Activated T-cell treated with anti-CD3 and anti-CD28 coated beads, Interleukin-2, amount 50 U/mL, for 24 hours (primary cell): Measurements from ENCODE around the gene DCDC2C.

ENCODE experiments used
- DNase-seq: peaks from one replicate; pipeline ENCODE4 v3.0.0-alpha.2; 2020
- H3K27ac Mint-ChIP-seq: 2 replicates; pipeline ENCODE4 v1.8.0; 2020; ENCODE audit warnings: mild to moderate bottlenecking, mixed read lengths
- H3K27me3 Mint-ChIP-seq: 2 replicates; pipeline ENCODE4 v1.8.0; 2020; ENCODE audit warnings: mixed read lengths
- H3K36me3 Mint-ChIP-seq: 2 replicates; pipeline ENCODE4 v1.8.0; 2020; ENCODE audit warnings: low read depth, mixed read lengths
- H3K4me1 Mint-ChIP-seq: 2 replicates; pipeline ENCODE4 v1.8.0; 2020; ENCODE audit warnings: low read depth, mixed read lengths
- H3K4me3 Mint-ChIP-seq: 2 replicates; pipeline ENCODE4 v1.8.0; 2020; ENCODE audit warnings: mild to moderate bottlenecking, moderate library complexity, mixed read lengths
- H3K9me3 Mint-ChIP-seq: 2 replicates; pipeline ENCODE4 v1.8.0; 2020; ENCODE audit warnings: mixed read lengths

DCDC2C gene

DNA sequence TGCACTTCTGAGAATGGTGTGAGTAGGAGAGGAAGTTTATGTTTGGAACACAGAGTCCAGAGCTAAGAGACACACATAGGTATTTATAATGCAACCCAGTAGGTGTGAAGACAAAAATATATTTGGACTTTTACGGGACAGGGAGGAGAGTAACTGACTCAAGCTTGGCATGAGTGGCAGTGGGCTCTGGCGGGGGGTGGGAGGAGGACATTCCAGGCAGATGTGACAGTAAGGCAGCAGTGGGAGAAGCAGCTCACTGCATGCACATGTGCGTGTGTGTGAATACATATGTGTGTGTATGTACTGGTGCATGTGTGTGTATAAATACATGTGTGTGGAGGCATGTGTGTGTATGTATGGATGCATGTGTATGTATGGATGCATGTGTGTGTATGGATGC lies 51.4 kb downstream of the DCDC2C start:
- Mint-ChIP-seq H3K4me3 (no peak overlapping the region), H3K27me3 (peaks cover 9% of the 10 kb centered on the region), H3K27ac (no peak overlapping the region), H3K9me3 (no peaks in the 10 kb centered on the region), H3K4me1 (no peaks in the 10 kb centered on the region), H3K36me3 (no peaks in the 10 kb centered on the region)
- DNase-seq, result no peak

DNA sequence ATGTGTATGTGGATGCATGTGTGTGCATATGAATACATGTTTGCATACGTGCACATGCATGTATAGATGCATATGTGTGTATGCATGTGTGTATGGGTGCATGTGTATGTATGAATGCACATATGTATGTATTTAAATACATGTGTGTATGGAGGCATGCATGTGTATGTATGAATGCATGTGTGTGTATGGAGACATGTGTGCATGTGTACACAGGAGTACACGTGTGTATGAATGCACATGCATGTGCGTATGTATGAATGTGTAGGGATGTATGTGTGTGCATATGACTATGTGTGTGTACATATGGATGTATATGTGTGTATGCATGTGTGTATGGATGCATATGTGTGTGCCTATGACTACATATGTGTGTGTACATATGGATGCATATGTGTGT lies 51.9 kb downstream of the DCDC2C start:
- Mint-ChIP-seq H3K36me3 (no peaks in the 10 kb centered on the region), H3K27ac (no peak overlapping the region), H3K9me3 (no peaks in the 10 kb centered on the region), H3K4me3 (no peak overlapping the region), H3K4me1 (no peaks in the 10 kb centered on the region), H3K27me3 (peaks cover 10% of the 10 kb centered on the region)
- no peak for DNase-seq

DNA sequence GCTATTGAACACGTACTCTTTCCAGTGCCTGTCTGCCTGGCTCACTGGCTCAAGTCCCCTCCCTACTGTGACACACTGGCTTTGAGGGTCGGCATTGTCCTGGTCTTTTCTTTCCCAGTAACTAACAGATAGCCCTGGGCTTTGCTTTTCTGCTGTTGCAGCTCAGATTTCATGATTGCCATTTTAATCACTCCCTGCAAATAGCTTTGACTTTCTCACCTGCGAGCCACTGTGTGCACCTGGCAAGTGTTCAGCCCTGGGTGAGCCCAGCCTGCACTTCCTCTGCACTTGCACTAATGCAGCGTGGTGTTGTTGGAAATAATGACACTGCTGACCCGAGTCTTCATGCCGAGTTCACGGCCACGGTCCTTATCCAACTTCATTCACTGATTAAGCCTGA lies 52.9 kb downstream of the DCDC2C start:
- Mint-ChIP-seq H3K27ac (no peak overlapping the region), H3K9me3 (no peaks in the 10 kb centered on the region), H3K27me3 (peaks cover 13% of the 10 kb centered on the region), H3K4me1 (no peaks in the 10 kb centered on the region), H3K36me3 (no peaks in the 10 kb centered on the region), H3K4me3 (no peak overlapping the region)
- no peak for DNase-seq

DNA sequence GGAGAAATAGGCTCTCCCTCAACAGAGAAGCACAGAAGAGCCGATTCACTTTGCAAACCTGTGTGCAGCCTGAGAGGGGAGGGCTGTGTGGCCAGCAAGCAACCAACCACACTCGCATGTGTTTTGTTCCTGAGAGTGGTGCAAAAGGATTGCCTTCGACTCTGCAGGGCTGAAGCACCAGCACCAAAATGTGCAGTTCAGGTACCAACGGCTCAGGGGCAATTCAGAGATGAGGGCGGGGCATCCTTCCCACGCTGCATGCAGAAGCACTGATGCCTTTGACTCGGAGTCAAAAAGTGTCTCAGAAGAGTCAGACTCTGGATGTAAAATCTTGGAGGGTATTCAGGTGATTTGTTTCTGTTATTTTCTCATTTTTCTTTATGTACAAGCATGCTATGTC lies 55.5 kb downstream of the DCDC2C start:
- no peak for DNase-seq

DNA sequence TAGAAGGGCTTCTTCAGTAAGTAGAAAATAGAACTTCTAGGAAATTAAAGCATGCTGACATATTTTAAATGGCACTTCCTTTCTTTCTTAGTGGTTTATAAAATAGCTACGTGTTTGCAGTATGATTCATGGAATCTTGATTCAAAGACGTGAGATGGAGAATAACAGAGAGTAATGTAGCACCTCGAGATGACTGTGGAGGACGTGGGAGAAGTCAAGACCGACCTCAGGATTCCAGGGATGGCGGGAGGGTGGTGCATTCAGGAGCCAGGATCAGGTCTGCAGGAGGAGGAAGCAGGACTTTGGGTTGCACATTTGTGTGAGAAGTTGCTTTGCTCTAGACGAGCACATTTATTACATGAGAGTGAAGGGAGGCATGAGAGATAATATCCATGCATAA lies 56.0 kb downstream of the DCDC2C start:
- Mint-ChIP-seq H3K9me3 (no peaks in the 10 kb centered on the region), H3K27me3 (peaks cover 13% of the 10 kb centered on the region), H3K27ac (no peak overlapping the region), H3K4me1 (no peaks in the 10 kb centered on the region), H3K4me3 (no peak overlapping the region), H3K36me3 (no peaks in the 10 kb centered on the region)
- no peak for DNase-seq

More for the DNA sequence above, 55.5 kb downstream of the DCDC2C start:
- no peak overlapping the region for H3K4me3 Mint-ChIP-seq
- H3K27ac Mint-ChIP-seq, result no peak overlapping the region
- H3K4me1 Mint-ChIP-seq, result no peaks in the 10 kb centered on the region
- peaks cover 13% of the 10 kb centered on the region for H3K27me3 Mint-ChIP-seq
- no peaks in the 10 kb centered on the region for H3K36me3 Mint-ChIP-seq
- no peaks in the 10 kb centered on the region for H3K9me3 Mint-ChIP-seq

DNA sequence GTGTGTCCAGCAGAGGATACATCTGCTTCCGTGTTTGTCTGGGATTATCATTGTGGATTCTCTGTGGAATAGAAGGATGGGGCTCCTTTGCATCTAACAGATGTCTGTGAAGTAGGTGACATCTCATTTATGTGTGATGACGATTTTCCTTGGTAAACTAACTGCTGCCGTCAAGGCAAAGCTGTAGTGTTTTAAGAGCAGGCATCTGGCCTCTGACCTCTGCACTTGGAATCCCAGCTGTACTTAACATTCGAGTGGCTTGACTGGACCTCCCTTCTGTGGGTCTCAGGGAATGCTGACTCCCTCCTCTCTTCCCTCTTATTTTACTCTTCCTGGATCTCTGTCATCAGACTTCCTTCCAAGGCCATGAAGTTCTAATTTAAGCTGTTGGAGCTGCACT lies 56.4 kb downstream of the DCDC2C start:
- H3K27ac Mint-ChIP-seq, result no peak overlapping the region
- no peaks in the 10 kb centered on the region for H3K36me3 Mint-ChIP-seq
- no peak for DNase-seq
- H3K4me3 Mint-ChIP-seq, result no peak overlapping the region
- peaks cover 13% of the 10 kb centered on the region for H3K27me3 Mint-ChIP-seq
- no peaks in the 10 kb centered on the region for H3K4me1 Mint-ChIP-seq
- H3K9me3 Mint-ChIP-seq, result no peaks in the 10 kb centered on the region

DNA sequence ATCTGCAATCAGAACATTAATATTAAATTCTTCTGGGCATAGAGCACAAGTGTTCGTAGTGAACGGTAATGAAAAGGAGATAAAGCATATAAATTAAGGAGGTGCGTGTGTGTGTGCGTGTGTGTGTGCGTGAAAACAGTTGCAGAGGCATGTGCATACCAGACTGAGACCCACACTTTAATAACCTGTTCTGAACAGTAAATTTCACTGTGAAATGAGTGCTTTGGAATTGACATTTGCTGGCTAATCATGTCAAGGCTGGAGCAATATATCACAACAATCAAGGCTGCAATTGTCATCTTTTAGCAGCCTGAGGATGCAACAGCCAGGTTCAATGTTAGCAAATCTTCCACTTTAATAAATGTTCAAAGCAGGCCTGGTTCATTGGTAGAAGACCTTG lies 57.9 kb downstream of the DCDC2C start:
- DNase-seq, result no peak
- no peaks in the 10 kb centered on the region for H3K36me3 Mint-ChIP-seq
- no peak overlapping the region for H3K27ac Mint-ChIP-seq
- no peak overlapping the region for H3K4me3 Mint-ChIP-seq
- peaks cover 13% of the 10 kb centered on the region for H3K27me3 Mint-ChIP-seq
- H3K4me1 Mint-ChIP-seq, result no peaks in the 10 kb centered on the region
- no peaks in the 10 kb centered on the region for H3K9me3 Mint-ChIP-seq

DNA sequence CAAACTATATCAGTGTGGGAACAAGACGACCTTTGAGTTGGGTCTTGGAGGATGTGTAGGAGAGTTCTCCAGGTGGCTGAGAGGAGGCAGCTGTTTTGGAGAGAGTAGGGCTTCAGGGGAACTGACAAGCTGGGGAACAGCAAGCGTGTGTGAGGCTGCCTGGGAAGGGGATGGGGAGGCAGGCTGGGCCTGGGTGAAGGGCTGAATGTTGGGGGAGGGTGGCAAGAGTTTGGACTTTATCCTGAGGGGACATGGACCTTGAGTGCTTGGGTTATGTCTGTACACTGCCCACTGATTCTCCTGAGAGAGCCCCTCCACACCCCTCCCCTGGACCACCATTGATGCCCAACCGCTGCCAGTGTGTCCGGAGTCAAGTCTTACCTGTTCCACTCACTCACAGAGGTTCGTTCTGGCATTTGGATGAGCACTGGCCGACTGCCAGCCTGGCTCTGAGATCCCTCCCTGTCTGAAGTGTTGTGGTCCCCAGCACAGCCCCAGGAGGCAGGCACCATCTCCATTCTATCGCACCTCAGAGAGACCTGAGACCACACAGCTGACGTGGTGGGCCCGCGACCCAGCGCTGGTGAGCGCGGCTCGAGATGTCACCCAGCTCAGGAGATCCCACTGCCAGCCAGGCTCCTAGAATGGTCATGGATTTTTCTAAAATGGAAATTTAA lies 59.5 kb downstream of the DCDC2C start:
- no peaks in the 10 kb centered on the region for H3K36me3 Mint-ChIP-seq
- H3K4me3 Mint-ChIP-seq, result no peak overlapping the region
- peaks cover 10% of the 10 kb centered on the region for H3K27me3 Mint-ChIP-seq
- no peak overlapping the region for H3K27ac Mint-ChIP-seq
- no peak for DNase-seq
- H3K4me1 Mint-ChIP-seq, result no peaks in the 10 kb centered on the region
- H3K9me3 Mint-ChIP-seq, result no peaks in the 10 kb centered on the region

DNA sequence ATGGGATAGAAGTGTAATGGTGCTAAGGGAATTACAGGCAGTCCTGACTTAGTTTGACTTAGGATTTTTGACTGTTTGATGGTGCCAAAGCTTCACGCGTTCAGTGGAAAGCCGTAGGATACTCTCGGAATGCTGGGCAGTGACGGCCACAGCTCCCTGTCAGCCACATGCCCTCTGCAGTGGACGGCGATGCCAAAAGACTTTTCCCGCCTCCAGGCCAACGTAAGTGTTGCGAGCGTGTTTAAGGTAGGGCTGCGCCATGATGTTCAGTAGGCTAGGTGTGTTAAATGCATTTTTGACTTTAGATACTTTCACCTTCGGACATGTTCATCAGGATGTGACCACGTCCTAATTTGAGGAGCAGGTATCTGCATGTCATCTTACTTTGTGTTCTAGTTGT lies 63.4 kb downstream of the DCDC2C start:
- Mint-ChIP-seq H3K27me3 (peaks cover 6% of the 10 kb centered on the region), H3K9me3 (no peaks in the 10 kb centered on the region), H3K4me1 (no peaks in the 10 kb centered on the region), H3K4me3 (no peak overlapping the region), H3K27ac (no peak overlapping the region), H3K36me3 (no peaks in the 10 kb centered on the region)
- no peak for DNase-seq

DNA sequence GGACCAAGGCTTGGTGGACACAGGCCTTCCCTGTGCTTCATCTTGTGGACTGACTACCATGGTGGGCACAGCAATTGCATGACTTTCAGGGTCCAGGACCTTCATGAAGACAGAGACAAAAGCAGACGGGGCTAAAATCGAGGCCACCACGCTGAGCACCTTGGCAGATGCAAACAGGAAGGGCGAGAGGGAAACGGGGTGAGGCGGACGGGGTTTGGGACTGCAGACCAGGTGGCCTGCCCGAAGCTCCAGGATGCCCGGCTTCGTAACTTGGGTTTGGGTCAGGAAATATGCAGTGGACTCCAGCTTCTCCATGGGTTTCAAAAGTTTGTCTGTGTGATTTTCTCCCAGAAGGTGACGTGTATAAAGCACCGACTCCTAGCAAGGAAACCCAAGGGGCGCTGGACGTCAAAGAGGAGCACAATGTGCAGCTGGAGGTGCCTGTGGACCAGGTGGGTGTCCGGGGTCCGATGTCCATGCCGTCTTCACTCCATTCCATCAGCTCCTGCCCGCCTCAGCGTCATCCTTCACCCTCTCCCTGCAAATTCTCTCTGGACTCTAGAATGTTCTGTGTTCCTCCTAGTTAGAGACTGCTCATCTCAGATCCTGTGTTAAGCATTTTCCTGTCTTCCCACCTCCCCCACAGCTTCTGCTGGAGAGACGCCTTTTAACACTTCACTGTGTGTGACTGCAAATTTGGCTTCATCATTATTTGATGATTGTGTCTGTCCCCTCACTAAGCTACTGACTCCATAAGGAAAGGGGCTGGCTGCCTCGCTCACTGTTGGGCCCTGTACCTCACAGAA lies 65.8 kb downstream of the DCDC2C start:
- DNase-seq, result no peak
- Mint-ChIP-seq H3K27me3 (peaks cover 10% of the 10 kb centered on the region), H3K36me3 (no peaks in the 10 kb centered on the region), H3K27ac (no peak overlapping the region), H3K4me1 (no peaks in the 10 kb centered on the region), H3K9me3 (no peaks in the 10 kb centered on the region), H3K4me3 (no peak overlapping the region)

DNA sequence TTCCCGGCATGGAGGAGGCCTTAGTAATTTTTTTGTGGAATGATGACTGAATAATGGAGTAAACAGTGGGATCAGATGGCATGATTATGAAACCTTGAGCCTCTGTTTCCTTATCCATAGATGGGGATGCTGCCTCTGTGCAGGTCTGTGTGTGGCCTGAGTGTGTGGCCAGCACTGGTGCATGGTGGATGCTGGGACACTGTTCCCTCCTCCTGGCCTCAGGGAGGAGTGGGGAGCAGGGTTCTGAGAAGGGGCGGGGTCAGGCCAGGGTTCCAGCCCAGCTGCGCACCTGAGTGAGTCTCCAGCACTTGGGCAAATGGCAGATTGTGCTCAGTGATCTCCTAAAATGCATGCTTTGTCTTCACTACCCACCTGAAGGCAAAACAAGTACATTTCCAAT lies 66.4 kb downstream of the DCDC2C start:
- Mint-ChIP-seq H3K27ac (no peak overlapping the region), H3K36me3 (no peaks in the 10 kb centered on the region), H3K27me3 (peaks cover 10% of the 10 kb centered on the region), H3K4me1 (no peaks in the 10 kb centered on the region), H3K9me3 (no peaks in the 10 kb centered on the region), H3K4me3 (no peak overlapping the region)
- no peak for DNase-seq

DNA sequence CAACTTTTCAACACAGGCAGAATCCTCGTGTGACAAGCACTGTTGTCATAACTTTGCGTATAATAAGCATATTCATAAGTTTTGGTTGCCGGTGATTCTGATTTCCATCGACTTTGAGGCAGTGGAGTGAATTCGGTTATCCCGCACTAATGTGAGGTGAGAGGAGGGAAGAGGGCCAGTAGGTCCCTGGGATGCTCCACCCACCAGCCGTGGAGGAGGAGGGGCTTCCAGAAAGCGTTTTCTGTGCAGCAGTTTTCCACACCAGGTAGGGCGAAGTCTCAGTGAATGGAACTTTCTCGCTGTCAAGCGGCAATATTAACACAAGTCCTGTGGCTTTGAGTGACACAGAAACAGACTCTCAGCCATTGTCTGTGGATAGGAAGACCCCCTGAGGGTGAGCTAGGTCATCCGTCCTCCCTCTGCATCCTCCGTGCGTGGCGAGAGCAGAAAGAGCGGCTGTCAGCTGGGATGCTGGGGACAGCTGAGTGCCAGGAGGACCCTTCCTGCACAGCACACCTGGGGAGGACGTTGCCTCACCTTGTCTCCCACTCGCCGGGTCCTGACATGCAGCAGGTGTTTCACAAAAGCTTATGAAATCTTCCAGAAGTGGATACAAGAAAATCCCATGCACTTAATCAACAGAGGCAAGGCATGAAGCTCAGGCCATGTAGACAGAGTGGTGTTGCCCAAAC lies 67.5 kb downstream of the DCDC2C start:
- no peak overlapping the region for H3K27ac Mint-ChIP-seq
- H3K4me3 Mint-ChIP-seq, result no peak overlapping the region
- DNase-seq, result no peak
- H3K9me3 Mint-ChIP-seq, result no peaks in the 10 kb centered on the region
- no peaks in the 10 kb centered on the region for H3K36me3 Mint-ChIP-seq
- peaks cover 10% of the 10 kb centered on the region for H3K27me3 Mint-ChIP-seq
- H3K4me1 Mint-ChIP-seq, result no peaks in the 10 kb centered on the region

DNA sequence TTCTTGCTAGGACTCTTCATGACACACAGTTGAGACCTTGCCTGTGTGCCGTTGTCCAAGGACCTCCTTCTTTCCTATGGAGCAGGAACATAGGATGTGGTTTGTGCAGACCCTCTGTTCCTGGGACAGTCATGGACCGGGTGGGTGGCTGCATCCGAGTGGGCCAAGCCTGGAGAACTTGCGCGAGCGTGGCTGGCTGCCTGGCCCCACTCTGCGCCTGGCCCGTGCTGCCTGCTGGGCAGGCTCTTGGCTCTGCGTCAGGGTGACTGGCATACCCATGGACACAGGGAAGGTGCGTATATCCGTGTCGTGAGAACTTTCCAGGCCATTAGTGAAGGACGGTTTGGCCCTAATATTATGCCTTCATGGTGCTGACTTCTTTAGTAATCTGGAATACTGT lies 68.2 kb downstream of the DCDC2C start:
- Mint-ChIP-seq H3K9me3 (no peaks in the 10 kb centered on the region), H3K4me1 (no peaks in the 10 kb centered on the region), H3K4me3 (no peak overlapping the region), H3K36me3 (no peaks in the 10 kb centered on the region), H3K27me3 (peaks cover 15% of the 10 kb centered on the region), H3K27ac (no peak overlapping the region)
- no peak for DNase-seq

DNA sequence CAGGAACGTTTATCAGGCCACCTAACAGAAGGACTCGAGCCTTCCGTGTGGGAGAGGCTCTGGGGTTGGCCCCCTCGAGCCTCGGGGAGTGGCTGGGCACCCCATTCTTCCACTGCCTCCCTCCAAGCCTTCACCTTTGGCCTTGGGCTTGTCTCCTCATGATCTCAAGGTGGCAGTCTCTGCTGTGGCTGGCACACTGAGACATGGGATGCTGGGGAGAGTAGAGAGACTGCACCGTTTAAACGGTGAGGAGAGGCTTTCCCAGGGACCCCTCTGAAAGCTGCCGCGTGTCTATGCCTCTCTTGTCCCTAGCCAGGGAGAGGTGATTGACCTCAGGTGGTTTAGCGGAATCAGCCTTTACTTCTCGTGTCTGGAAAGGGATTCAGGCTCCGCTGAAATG lies 71.0 kb downstream of the DCDC2C start:
- no peak for DNase-seq
- H3K36me3 Mint-ChIP-seq, result no peaks in the 10 kb centered on the region
- H3K4me3 Mint-ChIP-seq, result no peak overlapping the region
- H3K27ac Mint-ChIP-seq, result no peak overlapping the region
- H3K9me3 Mint-ChIP-seq, result no peaks in the 10 kb centered on the region
- no peaks in the 10 kb centered on the region for H3K4me1 Mint-ChIP-seq
- H3K27me3 Mint-ChIP-seq, result peaks cover 33% of the 10 kb centered on the region

DNA sequence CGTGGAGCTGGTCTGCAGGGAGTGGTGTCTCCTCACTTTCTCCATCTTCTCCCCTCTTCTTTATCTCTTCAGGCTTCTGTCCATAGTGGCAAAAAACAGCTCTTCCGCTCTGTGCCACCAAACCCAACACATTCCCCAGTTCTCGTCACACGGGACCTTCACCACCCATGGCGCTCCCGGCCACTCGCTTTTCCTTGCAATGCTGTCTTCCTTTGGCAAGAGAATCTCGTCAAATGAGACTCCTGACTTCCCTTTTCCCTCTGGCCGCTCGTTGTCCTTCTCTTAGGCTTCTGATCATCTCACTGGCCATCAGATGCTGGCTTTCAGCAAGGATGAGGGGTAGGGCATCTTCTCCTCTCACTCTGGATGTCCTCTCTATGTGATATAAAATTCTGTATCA lies 72.9 kb downstream of the DCDC2C start:
- no peak overlapping the region for H3K27ac Mint-ChIP-seq
- no peaks in the 10 kb centered on the region for H3K36me3 Mint-ChIP-seq
- no peaks in the 10 kb centered on the region for H3K9me3 Mint-ChIP-seq
- peaks cover 8% of the 10 kb centered on the region for H3K4me1 Mint-ChIP-seq
- no peak overlapping the region for H3K4me3 Mint-ChIP-seq
- DNase-seq, result no peak
- H3K27me3 Mint-ChIP-seq, result peaks cover 31% of the 10 kb centered on the region
